ENCODE data around the gene AKAP4. TPM values are rescaled to one million over a fixed set of nuclear protein-coding genes. Genes with fewer than 3 reads are reported as not detected.

The AKAP4 gene
- total RNA-seq, 1 experiment from 2014 or later: not detected

DNA sequence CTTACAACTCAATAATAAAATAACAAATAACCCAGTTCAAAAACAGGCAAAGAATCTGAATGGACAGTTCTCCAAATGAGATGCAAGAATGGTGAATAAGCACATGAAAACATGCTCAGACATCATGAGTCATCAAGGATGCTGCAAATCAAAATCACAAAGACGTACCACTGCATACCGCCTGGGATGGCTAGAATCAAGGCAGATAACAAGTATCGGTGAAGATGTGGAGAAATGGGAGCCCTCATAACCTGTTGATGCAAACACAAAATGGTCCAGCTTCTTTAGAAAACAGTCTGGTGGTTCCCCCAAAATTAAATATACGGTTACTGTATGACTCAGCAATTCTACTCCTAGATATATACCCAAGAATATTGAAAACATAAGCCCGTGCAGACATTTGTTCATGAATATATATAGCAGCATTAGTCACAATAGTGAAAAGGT is 32.5 kb downstream of the AKAP4 start:
- no peak overlapping the region for H3K4me3 Mint-ChIP-seq
- ChIA-PET CTCF (no interaction called here), POLR2A (no interaction called here)
- ATAC-seq (no peak), DNase-seq (ENCODE audit: low spot score) (no peak)
- TF ChIP-seq ZBTB21 (CRISPR knock-in tag; IDR thresholded peaks at IDR 0.05; ENCODE audit: borderline replicate concordance) (no peak), FOXJ3 (CRISPR knock-in tag; IDR thresholded peaks at IDR 0.05; ENCODE audit: borderline replicate concordance) (no peak), SOX15 (CRISPR knock-in tag; IDR thresholded peaks at IDR 0.05) (no peak), CREM (CRISPR knock-in tag; IDR thresholded peaks at IDR 0.05) (no peak), CREB1 (CRISPR knock-in tag; IDR thresholded peaks at IDR 0.05) (no peak), ZNF263 (CRISPR knock-in tag; IDR thresholded peaks at IDR 0.05; ENCODE audit: low read depth) (no peak)
- TF ChIP-seq, protein P1, sequence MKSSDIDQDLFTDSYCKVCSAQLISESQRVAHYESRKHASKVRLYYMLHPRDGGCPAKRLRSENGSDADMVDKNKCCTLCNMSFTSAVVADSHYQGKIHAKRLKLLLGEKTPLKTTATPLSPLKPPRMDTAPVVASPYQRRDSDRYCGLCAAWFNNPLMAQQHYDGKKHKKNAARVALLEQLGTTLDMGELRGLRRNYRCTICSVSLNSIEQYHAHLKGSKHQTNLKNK (CRISPR knock-in tag; IDR thresholded peaks at IDR 0.05): no peak
- TF ChIP-seq, protein P2, sequence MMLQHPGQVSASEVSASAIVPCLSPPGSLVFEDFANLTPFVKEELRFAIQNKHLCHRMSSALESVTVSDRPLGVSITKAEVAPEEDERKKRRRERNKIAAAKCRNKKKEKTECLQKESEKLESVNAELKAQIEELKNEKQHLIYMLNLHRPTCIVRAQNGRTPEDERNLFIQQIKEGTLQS (CRISPR knock-in tag; conservative IDR thresholded peaks at IDR 0.05): no peak
- TF ChIP-seq, protein P3, sequence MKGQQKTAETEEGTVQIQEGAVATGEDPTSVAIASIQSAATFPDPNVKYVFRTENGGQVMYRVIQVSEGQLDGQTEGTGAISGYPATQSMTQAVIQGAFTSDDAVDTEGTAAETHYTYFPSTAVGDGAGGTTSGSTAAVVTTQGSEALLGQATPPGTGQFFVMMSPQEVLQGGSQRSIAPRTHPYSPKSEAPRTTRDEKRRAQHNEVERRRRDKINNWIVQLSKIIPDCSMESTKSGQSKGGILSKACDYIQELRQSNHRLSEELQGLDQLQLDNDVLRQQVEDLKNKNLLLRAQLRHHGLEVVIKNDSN (CRISPR knock-in tag; IDR thresholded peaks at IDR 0.05): no peak
- H3K36me3 Mint-ChIP-seq: no peaks in the 10 kb centered on the region
- no peak overlapping the region for H3K27ac Mint-ChIP-seq
- H3K4me1 Mint-ChIP-seq: peaks cover 8% of the 10 kb centered on the region
- no peaks in the 10 kb centered on the region for H3K27me3 Mint-ChIP-seq (ENCODE audit: low read depth)
- H3K9me3 Mint-ChIP-seq: no peaks in the 10 kb centered on the region

DNA sequence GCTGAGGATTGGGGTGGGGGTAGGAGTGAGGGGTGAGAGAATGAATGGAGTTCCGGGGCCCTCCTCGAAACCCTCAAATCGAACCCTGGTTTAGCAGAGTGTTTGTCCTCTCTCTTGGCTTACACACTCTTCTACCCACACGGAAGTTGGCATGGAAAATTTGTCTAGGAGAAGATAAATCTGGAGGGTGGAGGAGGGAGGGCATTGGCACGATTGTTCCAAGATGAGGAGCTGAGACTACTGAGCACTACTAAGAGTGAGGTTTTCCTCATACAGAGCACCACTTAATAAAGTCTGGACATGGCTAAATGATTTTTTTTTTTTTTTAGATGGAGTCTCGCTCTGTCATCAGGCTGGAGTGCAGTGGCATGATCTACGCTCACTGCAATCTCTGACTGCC is 33.4 kb downstream of the AKAP4 start:
- DNase-seq (ENCODE audit: low spot score) (no peak), ATAC-seq (no peak)
- peaks cover 8% of the 10 kb centered on the region for H3K4me1 Mint-ChIP-seq
- no peaks in the 10 kb centered on the region; the same call in 1 of the 2 replicates for H3K9me3 Mint-ChIP-seq
- CTCF ChIA-PET: no interaction called here
- H3K27ac Mint-ChIP-seq: no peak overlapping the region
- H3K36me3 Mint-ChIP-seq: no peaks in the 10 kb centered on the region
- POLR2A ChIA-PET: no interaction called here
- no peak overlapping the region for H3K4me3 Mint-ChIP-seq
- no peaks in the 10 kb centered on the region for H3K27me3 Mint-ChIP-seq (ENCODE audit: low read depth)
- TF ChIP-seq ZNF671 (CRISPR knock-in tag; IDR thresholded peaks at IDR 0.05): no peak
- no peak for TF ChIP-seq SP1 (CRISPR knock-in tag; conservative IDR thresholded peaks at IDR 0.05)
- no peak for TF ChIP-seq TEAD1 (CRISPR knock-in tag; IDR thresholded peaks at IDR 0.05)
- TF ChIP-seq, protein P4, sequence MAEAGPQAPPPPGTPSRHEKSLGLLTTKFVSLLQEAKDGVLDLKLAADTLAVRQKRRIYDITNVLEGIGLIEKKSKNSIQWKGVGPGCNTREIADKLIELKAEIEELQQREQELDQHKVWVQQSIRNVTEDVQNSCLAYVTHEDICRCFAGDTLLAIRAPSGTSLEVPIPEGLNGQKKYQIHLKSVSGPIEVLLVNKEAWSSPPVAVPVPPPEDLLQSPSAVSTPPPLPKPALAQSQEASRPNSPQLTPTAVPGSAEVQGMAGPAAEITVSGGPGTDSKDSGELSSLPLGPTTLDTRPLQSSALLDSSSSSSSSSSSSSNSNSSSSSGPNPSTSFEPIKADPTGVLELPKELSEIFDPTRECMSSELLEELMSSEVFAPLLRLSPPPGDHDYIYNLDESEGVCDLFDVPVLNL (CRISPR knock-in tag; IDR thresholded peaks at IDR 0.05; ENCODE audit: borderline replicate concordance, low read depth): no peak
- no peak for TF ChIP-seq EMX1 (CRISPR knock-in tag; IDR thresholded peaks at IDR 0.05)
- no peak for TF ChIP-seq SMAD3 (CRISPR knock-in tag; IDR thresholded peaks at IDR 0.05; ENCODE audit: borderline replicate concordance)
- TF ChIP-seq GTF2I (CRISPR knock-in tag; conservative IDR thresholded peaks at IDR 0.05): no peak

DNA sequence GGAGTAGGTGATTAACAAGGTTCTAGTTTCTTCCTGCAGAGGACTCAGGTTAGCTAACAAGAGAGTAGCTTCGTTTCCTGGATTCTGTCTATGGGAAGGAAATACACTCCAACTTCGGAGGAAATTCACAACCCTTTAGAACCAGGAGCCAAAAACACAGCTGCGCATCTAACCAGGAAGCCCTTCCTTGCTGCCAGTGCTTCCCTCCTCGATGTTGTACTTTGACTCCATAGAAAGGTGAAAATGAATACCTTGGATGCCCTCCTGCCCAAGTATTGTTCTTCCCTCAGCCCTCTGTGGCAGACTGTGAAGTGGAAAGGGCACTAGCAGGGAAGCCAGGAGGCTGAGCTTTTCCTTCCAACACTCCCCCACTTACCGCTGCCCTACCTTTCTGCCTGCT is 35.1 kb downstream of the AKAP4 start:
- peaks cover 4% of the 10 kb centered on the region; the same call in 1 of the 2 replicates for H3K9me3 Mint-ChIP-seq
- CTCF ChIA-PET: interaction anchor here (1.2 kb wide), 1 partner anchor 287 kb away, joined by 3 read pairs; no protein-coding TSS in a partner anchor
- H3K27ac Mint-ChIP-seq: no peak overlapping the region
- H3K36me3 Mint-ChIP-seq: no peaks in the 10 kb centered on the region
- POLR2A ChIA-PET: interaction anchor here (0.9 kb wide), 1 partner anchor 67 kb away, joined by 3 read pairs; no protein-coding TSS in a partner anchor
- ATAC-seq (no peak), DNase-seq (ENCODE audit: low spot score) (no peak)
- no peak overlapping the region for H3K4me3 Mint-ChIP-seq
- TF ChIP-seq SMAD4 (CRISPR knock-in tag; IDR thresholded peaks at IDR 0.05) (no peak), FOXK1 (CRISPR knock-in tag; IDR thresholded peaks at IDR 0.05) (no peak), NFE2L1 (CRISPR knock-in tag; IDR thresholded peaks at IDR 0.05) (no peak), CREM (CRISPR knock-in tag; IDR thresholded peaks at IDR 0.05) (no peak), MXD4 (CRISPR knock-in tag; IDR thresholded peaks at IDR 0.05; ENCODE audit: borderline replicate concordance) (no peak)
- TF ChIP-seq, protein P2 (CRISPR knock-in tag; conservative IDR thresholded peaks at IDR 0.05): no peak
- peaks cover 8% of the 10 kb centered on the region for H3K4me1 Mint-ChIP-seq
- H3K27me3 Mint-ChIP-seq (ENCODE audit: low read depth): no peaks in the 10 kb centered on the region
